K562 (cell line): Measurements from ENCODE around the gene SEC24B. TPM values are rescaled to one million over a fixed set of nuclear protein-coding genes. Genes with fewer than 3 reads are reported as not detected.

Experiments
- ATAC-seq: fragments of 200-7000 bp; cut with Tn5 transposase; 3 replicates; pipeline ENCODE4 v1.9.1; 2020; ENCODE audit warnings: moderate library complexity
- BruUV-seq: library from RNA; stranded (reverse); fragments of 400-500 nt; replicated peaks from 2 replicates; lab custom pipeline; 2021; lab: Mats Ljungman, UMichigan
- CTCF ChIA-PET: fragments of 300-600 bp; formaldehyde crosslinking; extraction: SDS; loops from one replicate; lab custom pipeline; 2021; ENCODE audit warnings: low intra/inter-chr PET ratio; lab: Yijun Ruan, JAX
- POLR2A ChIA-PET: fragments of 300-600, 350-650 bp; sonication (Branson Sonifier 250); formaldehyde crosslinking; extraction: SDS; loops from one replicate; lab custom pipeline; 2021; ENCODE audit warnings: antibody characterized with exemption, inconsistent platforms; lab: Yijun Ruan, JAX
- DNase-seq, 4 experiments: peaks; one replicate each; pipeline versions ENCODE4 v3.0.0 to v3.0.0-alpha.2; 2011 to 2018; ENCODE audit warnings: low spot score in 3 of 4, mixed read lengths in 3 of 4; ENCODE audit errors: extremely low read depth in 1 of 4
- FAIRE-seq: peaks from 2 replicates; lab custom pipeline; 2011; peaks lifted over from hg19 to GRCh38; lab: Jason Lieb, UNC
- H2AFZ ChIP-seq: 2 replicates; pipeline ENCODE4 v1.6.0; 2011; ENCODE audit warnings: low read depth, low read length, control low read depth, inconsistent platforms
- H3K27ac ChIP-seq: fragments of 200-600 bp; 3 replicates; pipeline ENCODE4 v1.8.0; 2011; ENCODE audit warnings: low read depth, mild to moderate bottlenecking, control low read depth, inconsistent platforms, low read length, moderate library complexity, mixed read lengths; ENCODE audit errors: extremely low read depth
- H3K27me3 ChIP-seq, 2 experiments: fragments of 300-600 bp in 1 of 2; 2 replicates in 1 of 2; 3 replicates in 1 of 2; pipeline versions ENCODE4 v1.6.0 to v1.8.0; 2011; ENCODE audit warnings: inconsistent platforms in 2 of 2, low read length in 2 of 2, mild to moderate bottlenecking in 1 of 2, mixed read lengths in 1 of 2, moderate library complexity in 1 of 2; ENCODE audit not compliant: control insufficient read depth in 2 of 2, insufficient read depth in 2 of 2
- H3K36me3 ChIP-seq: fragments of 300-600 bp; 3 replicates; pipeline ENCODE4 v1.8.0; 2011; ENCODE audit warnings: mild to moderate bottlenecking, low read length, inconsistent platforms; ENCODE audit not compliant: control insufficient read depth, insufficient read depth
- H3K4me1 ChIP-seq, 2 experiments: fragments of 200-600 bp in 1 of 2; replicated peaks in 1 of 2; 2 replicates in 1 of 2; 3 replicates in 1 of 2; pipeline versions ENCODE4 v1.5.1 to v1.8.0; 2011; ENCODE audit warnings: inconsistent platforms in 2 of 2, low read length in 2 of 2, mild to moderate bottlenecking in 1 of 2, mixed read lengths in 1 of 2, moderate library complexity in 1 of 2; ENCODE audit not compliant: control insufficient read depth in 2 of 2, insufficient read depth in 2 of 2
- H3K4me2 ChIP-seq: 2 replicates; pipeline ENCODE4 v1.6.1; 2011; ENCODE audit warnings: low read length, control low read depth, inconsistent platforms, mixed read lengths; ENCODE audit not compliant: insufficient read depth
- H3K4me3 ChIP-seq: fragments of 200-600 bp; sonication (generic), shearing (Covaris generic); 2 replicates; pipeline ENCODE4 v1.5.1; 2016; ENCODE audit warnings: control low read depth, inconsistent platforms
- H3K79me2 ChIP-seq: fragments of 200-600 bp; 3 replicates; pipeline ENCODE4 v1.8.0; 2011; ENCODE audit warnings: low read length, inconsistent platforms; ENCODE audit not compliant: control insufficient read depth, insufficient read depth
- H3K9ac ChIP-seq, 2 experiments: 2 replicates each; pipeline versions ENCODE4 v1.6.0 to v1.6.1; 2011; ENCODE audit warnings: low read depth in 2 of 2, low read length in 2 of 2, control low read depth in 1 of 2, inconsistent platforms in 1 of 2, mild to moderate bottlenecking in 1 of 2, mixed read lengths in 1 of 2; ENCODE audit not compliant: insufficient read depth in 1 of 2
- H3K9me1 ChIP-seq: one replicate; pipeline ENCODE4 v1.6.0; 2011; ENCODE audit warnings: inconsistent platforms, mild to moderate bottlenecking, low read length, moderate library complexity; ENCODE audit not compliant: control insufficient read depth, insufficient read depth
- H3K9me3 ChIP-seq: replicated peaks from 2 replicates; pipeline ENCODE4 v1.5.1; 2011; ENCODE audit warnings: low read depth, low read length, inconsistent platforms; ENCODE audit not compliant: control insufficient read depth, insufficient read depth
- H4K20me1 ChIP-seq: replicated peaks from 2 replicates; pipeline ENCODE4 v1.6.1; 2011; ENCODE audit warnings: low read length, inconsistent platforms, mixed read lengths; ENCODE audit not compliant: control insufficient read depth, insufficient read depth
- BRF1 ChIP-seq: IDR thresholded peaks from 3 replicates; pipeline ENCODE4 v1.6.1; 2011; ENCODE audit warnings: borderline replicate concordance, mild to moderate bottlenecking; ENCODE audit not compliant: insufficient read length; ENCODE audit errors: extremely low read depth
- CBX5 ChIP-seq: IDR thresholded peaks from 2 replicates; pipeline ENCODE4 v1.6.1; 2014; ENCODE audit warnings: low read depth, borderline replicate concordance
- CLOCK ChIP-seq: fragments of 250-450 bp; sonication (Bioruptor Pico); IDR thresholded peaks from 2 replicates; pipeline ENCODE4 v1.4.0; 2020; ENCODE audit warnings: mild to moderate bottlenecking, moderate library complexity, borderline replicate concordance
- E2F5 ChIP-seq: sonication (generic); formaldehyde crosslinking; IDR thresholded peaks from 2 replicates; pipeline ENCODE4 v1.8.0; 2022; ENCODE audit warnings: mild to moderate bottlenecking, missing genetic modification reagents
- ELF2 ChIP-seq: fragments of 250-450 bp; sonication (Bioruptor Pico); IDR thresholded peaks from 2 replicates; pipeline ENCODE4 v1.5.0; 2021; ENCODE audit warnings: mild to moderate bottlenecking
- MYBL2 ChIP-seq, 2 experiments: fragments of 450-650 bp in 1 of 2; sonication (generic) in 1 of 2; formaldehyde crosslinking in 1 of 2; IDR thresholded peaks; 2 replicates each; pipeline versions ENCODE4 v1.6.1 to v1.8.1; 2017 to 2022; ENCODE audit warnings: borderline replicate concordance in 1 of 2, inconsistent platforms in 1 of 2, low read depth in 1 of 2, mild to moderate bottlenecking in 1 of 2, missing genetic modification reagents in 1 of 2, moderate library complexity in 1 of 2
- NFE2 ChIP-seq: IDR thresholded peaks from 2 replicates; pipeline ENCODE4 v1.6.1; 2014; ENCODE audit warnings: antibody characterized with exemption, low read depth
- PHF21A ChIP-seq: fragments of 450-650 bp; IDR thresholded peaks from 2 replicates; pipeline ENCODE4 v1.6.1; 2017; ENCODE audit warnings: low read depth, borderline replicate concordance
- PURB ChIP-seq: sonication (generic); formaldehyde crosslinking; IDR thresholded peaks from 2 replicates; pipeline ENCODE4 v1.9.0; 2021; ENCODE audit warnings: low read depth, mild to moderate bottlenecking, missing genetic modification reagents
- RFX1 ChIP-seq: fragments of 450-650 bp; IDR thresholded peaks from 2 replicates; pipeline ENCODE4 v1.6.1; 2016; ENCODE audit warnings: mild to moderate bottlenecking, moderate library complexity
- SAFB2 ChIP-seq: fragments of 200-400 bp; formaldehyde crosslinking; IDR thresholded peaks from 2 replicates; pipeline ENCODE4 v1.6.1; 2018; ENCODE audit warnings: borderline replicate concordance, low read length, low read depth, moderate library complexity; ENCODE audit not compliant: severe bottlenecking
- SMAD4 ChIP-seq: fragments of 250-450 bp; sonication (Bioruptor Pico); conservative IDR thresholded peaks from 2 replicates; pipeline ENCODE4 v1.8.0; 2021; ENCODE audit warnings: inconsistent platforms, mild to moderate bottlenecking, moderate library complexity
- SMC3 ChIP-seq: conservative IDR thresholded peaks from 2 replicates; pipeline ENCODE4 v1.6.1; 2011; ENCODE audit warnings: low read depth, low read length, improper control_type of control experiment; ENCODE audit not compliant: insufficient read depth
- ZBTB12 ChIP-seq: fragments of 250-450 bp; sonication (Bioruptor Pico); IDR thresholded peaks from 2 replicates; pipeline ENCODE4 v1.4.0; 2020
- ZNF174 ChIP-seq: fragments of 250-450 bp; sonication (Bioruptor Pico); IDR thresholded peaks from 2 replicates; pipeline ENCODE4 v1.4.0; 2020; ENCODE audit warnings: mild to moderate bottlenecking
- ZNF398 ChIP-seq: fragments of 250-450 bp; sonication (Bioruptor Pico); IDR thresholded peaks from 2 replicates; pipeline ENCODE4 v1.8.0; 2021; ENCODE audit warnings: moderate library complexity, mild to moderate bottlenecking, inconsistent platforms
- ZNF586 ChIP-seq: fragments of 450-650 bp; formaldehyde crosslinking; conservative IDR thresholded peaks from 2 replicates; pipeline ENCODE4 v1.4.0; 2020; ENCODE audit warnings: mild to moderate bottlenecking, moderate library complexity
- WGBS: fragments of 100-300 bp; shearing (Covaris generic); methylation state at CpG from one replicate; pipeline ENCODE4 v1.1.6; 2016; ENCODE audit warnings: low coverage, mixed read lengths; ENCODE audit not compliant: insufficient coverage; ENCODE audit errors: missing lambda C conversion rate; 5-methylcytosine and 5-hydroxymethylcytosine counted together
- in situ Hi-C: fragments of 300-500 bp; cut with MboI; formaldehyde crosslinking; loops from 4 replicates; pipeline ENCODE4 v1.15.0; 2018; ENCODE audit warnings: inconsistent platforms, mixed read lengths
- intact Hi-C: fragments of 100-400 bp; cut with micrococcal nuclease; formaldehyde crosslinking; loops from 2 replicates; pipeline ENCODE4 v1.14.2; 2022
- polyA plus RNA-seq, 8 experiments: library from polyadenylated mRNA; depleted of rRNA in 4 of 8; stranded (reverse) in 5 of 8; unstranded in 3 of 8; fragments of >200 nt; fragmentation: Nextera tagmentation in 2 of 8; fragmentation: Illumina TruSeq in 1 of 8; extraction: Ambion mirVana in 2 of 8; extraction: Trizol in 1 of 8; gene quantifications; 2 replicates each; pipeline versions ENCODE4 v1.2.1 to v1.2.3, GENCODE V29; 2011 to 2014; ENCODE audit warnings: inconsistent platforms in 1 of 8, missing spikeins in 1 of 8
- total RNA-seq, 7 experiments: library from RNA; depleted of rRNA in 6 of 7; stranded (reverse); fragments of >200 nt in 6 of 7; fragmentation: Illumina TruSeq in 2 of 7; extraction: Trizol in 2 of 7; gene quantifications; 2 replicates each; pipeline versions ENCODE4 v1.2.1 to v1.2.3, GENCODE V29; 2011 to 2021; ENCODE audit warnings: low replicate concordance in 1 of 7

Gene SEC24B
- total and polyA plus RNA-seq, 9 of the 15 experiments (the other 6 are each of a cell fraction or from before 2014, with no cell fraction given) = 6.3 to 46.4 (median 17.1) TPM

GRCh38 chr4:109414938-109415337 is 18.7 kb upstream of the SEC24B start:
- WGBS = 8% methylated on average over 1 of the region's 1 CpG
- no peak overlapping the region for H3K4me2 ChIP-seq
- no peaks in the 10 kb centered on the region for H3K9me1 ChIP-seq
- no TSS peak for BruUV-seq
- no peaks in the 10 kb centered on the region for H3K79me2 ChIP-seq
- ChIA-PET CTCF (no interaction called here), POLR2A (no interaction called here)
- H3K9me3 ChIP-seq = no peaks in the 10 kb centered on the region
- in situ Hi-C loops = loop anchor here (25.0 kb wide), 1 partner anchor 1097 kb away; no protein-coding TSS in a partner anchor
- no peak overlapping the region for H3K9ac ChIP-seq
- H3K36me3 ChIP-seq = no peaks in the 10 kb centered on the region
- TF ChIP-seq CBX5 (no peak), PURB (CRISPR knock-in tag) (no peak), BRF1 (no peak), NFE2 (no peak), SMAD4 (CRISPR knock-in tag) (no peak), RFX1 (no peak), ZNF398 (CRISPR knock-in tag) (no peak), PHF21A (no peak), SAFB2 (no peak), ZNF586 (CRISPR knock-in tag) (no peak), MYBL2 (IDR thresholded peaks at IDR 0.05; ENCODE audit: low read depth) (no peak), MYBL2 (CRISPR knock-in tag; IDR thresholded peaks at IDR 0.05; ENCODE audit: borderline replicate concordance) (no peak), CLOCK (CRISPR knock-in tag) (no peak), SMC3 (no peak), ZBTB12 (CRISPR knock-in tag) (no peak), ZNF174 (no peak), E2F5 (CRISPR knock-in tag) (no peak), ELF2 (CRISPR knock-in tag) (no peak)
- H3K27me3 ChIP-seq = peaks cover 0 to 4% of the 10 kb centered on the region in 2 experiments; a peak in 1 of 5 replicates
- ATAC-seq (no peak), FAIRE-seq (no peak), DNase-seq (no peak)
- no peak overlapping the region for H2AFZ ChIP-seq
- H3K4me3 ChIP-seq = no peak overlapping the region
- no peaks in the 10 kb centered on the region for H4K20me1 ChIP-seq
- H3K4me1 ChIP-seq = no peaks in the 10 kb centered on the region; a peak in 1 of 5 replicates
- no peak overlapping the region for H3K27ac ChIP-seq
- intact Hi-C loops = no loop called here
